Endothelial cell of umbilical vein (primary cell): ENCODE data around the gene MAPK8. TPM values are rescaled to one million over a fixed set of nuclear protein-coding genes. Genes with fewer than 3 reads are reported as not detected.

Source experiments
- BruUV-seq: library from RNA; stranded (reverse); fragments of 400-500 nt; replicated peaks from 2 replicates; lab custom pipeline; 2021; lab: Mats Ljungman, UMichigan
- CTCF ChIA-PET: fragments of 300-600, 350-600 bp; sonication (Branson Sonifier 250); formaldehyde crosslinking; loops from one replicate; lab custom pipeline; 2021; ENCODE audit warnings: antibody characterized with exemption, inconsistent platforms; lab: Charles Lee
- POLR2A ChIA-PET: fragments of 300-600, 350-600 bp; sonication (Branson Sonifier 250); formaldehyde crosslinking; loops from one replicate; lab custom pipeline; 2021; ENCODE audit warnings: antibody characterized with exemption, inconsistent platforms; lab: Charles Lee
- DNase-seq: peaks from one replicate; pipeline ENCODE4 v3.0.0-alpha.2; 2011; ENCODE audit warnings: low read depth, low spot score
- FAIRE-seq: peaks from 2 replicates; lab custom pipeline; 2011; peaks lifted over from hg19 to GRCh38; lab: Jason Lieb, UNC
- H2AFZ ChIP-seq: 2 replicates; pipeline ENCODE4 v1.6.0; 2012; ENCODE audit warnings: low read depth, low read length, control low read depth, inconsistent platforms
- H3K27ac ChIP-seq: 2 replicates; pipeline ENCODE4 v1.5.1; 2011; ENCODE audit warnings: low read depth, mild to moderate bottlenecking, control low read depth, low read length, moderate library complexity; ENCODE audit not compliant: insufficient read depth
- H3K27me3 ChIP-seq, 2 experiments: 2 replicates each; pipeline versions ENCODE4 v1.6.0 to v1.6.1; 2011; ENCODE audit warnings: low read length in 2 of 2, mixed read lengths in 1 of 2; ENCODE audit not compliant: control insufficient read depth in 2 of 2, insufficient read depth in 2 of 2
- H3K36me3 ChIP-seq, 2 experiments: 2 replicates in 1 of 2; 3 replicates in 1 of 2; pipeline ENCODE4 v1.5.1; 2011; ENCODE audit warnings: low read length in 2 of 2, mild to moderate bottlenecking in 1 of 2, moderate library complexity in 1 of 2; ENCODE audit not compliant: control insufficient read depth in 2 of 2, insufficient read depth in 2 of 2; ENCODE audit errors: extremely low read depth in 1 of 2
- H3K4me1 ChIP-seq: 3 replicates; pipeline ENCODE4 v1.5.1; 2011; ENCODE audit warnings: mild to moderate bottlenecking, low read length; ENCODE audit not compliant: control insufficient read depth, insufficient read depth; ENCODE audit errors: extremely low read depth
- H3K4me2 ChIP-seq: 2 replicates; pipeline ENCODE4 v1.6.1; 2011; ENCODE audit warnings: low read length, control low read depth, mixed read lengths; ENCODE audit not compliant: insufficient read depth
- H3K4me3 ChIP-seq, 3 experiments: fragments of 200-600 bp in 1 of 3; sonication (generic), shearing (Covaris generic) in 1 of 3; replicated peaks in 1 of 3; 2 replicates each; pipeline ENCODE4 v1.5.1; 2011 to 2016; ENCODE audit warnings: control low read depth in 3 of 3, low read length in 3 of 3, mild to moderate bottlenecking in 2 of 3, inconsistent platforms in 1 of 3, low read depth in 1 of 3, moderate library complexity in 1 of 3; ENCODE audit not compliant: insufficient read depth in 1 of 3
- H3K79me2 ChIP-seq: 2 replicates; pipeline ENCODE4 v1.6.0; 2012; ENCODE audit warnings: low read length, inconsistent platforms; ENCODE audit not compliant: control insufficient read depth, insufficient read depth
- H3K9ac ChIP-seq: replicated peaks from 2 replicates; pipeline ENCODE3; 2011; ENCODE audit warnings: low read length, control low read depth; ENCODE audit not compliant: insufficient read depth; ENCODE audit errors: extremely low read depth
- H3K9me1 ChIP-seq: replicated peaks from 3 replicates; pipeline ENCODE4 v1.6.0; 2011; ENCODE audit warnings: mild to moderate bottlenecking, low read length; ENCODE audit not compliant: control insufficient read depth, insufficient read depth; ENCODE audit errors: extremely low read depth
- H3K9me3 ChIP-seq: replicated peaks from 2 replicates; pipeline ENCODE4 v1.5.1; 2012; ENCODE audit warnings: low read length, inconsistent platforms; ENCODE audit not compliant: control insufficient read depth, insufficient read depth
- H4K20me1 ChIP-seq: replicated peaks from 2 replicates; pipeline ENCODE3; 2011; ENCODE audit warnings: mild to moderate bottlenecking, low read length; ENCODE audit not compliant: control insufficient read depth, insufficient read depth; ENCODE audit errors: extremely low read depth
- EZH2 ChIP-seq: IDR thresholded peaks from 2 replicates; pipeline ENCODE4 v1.6.1; 2012; ENCODE audit warnings: borderline replicate concordance, low read depth, mild to moderate bottlenecking, moderate library complexity, low read length, inconsistent platforms; ENCODE audit not compliant: severe bottlenecking
- GATA2 ChIP-seq: IDR thresholded peaks from 2 replicates; pipeline ENCODE4 v1.7.0; 2011; ENCODE audit warnings: low read depth, mild to moderate bottlenecking, moderate library complexity, mixed read lengths, low read length; ENCODE audit not compliant: insufficient read length, insufficient read depth
- MYC ChIP-seq: IDR thresholded peaks from one replicate; pipeline ENCODE4 v1.6.1; 2011; ENCODE audit warnings: mild to moderate bottlenecking, low read depth, low read length
- POLR2A ChIP-seq: IDR thresholded peaks from 2 replicates; pipeline ENCODE4 v1.6.1; 2012; ENCODE audit warnings: low read depth, mild to moderate bottlenecking, control low read depth, low read length
- POLR2AphosphoS5 ChIP-seq: IDR thresholded peaks from 2 replicates; pipeline ENCODE4 v1.6.1; 2012; ENCODE audit warnings: low read depth, mild to moderate bottlenecking, control low read depth, low read length, moderate library complexity; ENCODE audit not compliant: insufficient read depth
- dilution Hi-C: fragments of 300-500 bp; cut with MboI; formaldehyde crosslinking; loops from one replicate; pipeline ENCODE4 v1.15.0; 2019; ENCODE audit warnings: low sequenced_read_pairs; ENCODE audit not compliant: extremely low pct_ligation_motif_present
- intact Hi-C: fragments of 100-400 bp; cut with micrococcal nuclease; formaldehyde crosslinking; loops from one replicate; pipeline ENCODE4 v1.10.0; 2022
- polyA plus RNA-seq, 4 experiments: library from polyadenylated mRNA; depleted of rRNA in 3 of 4; stranded (reverse) in 3 of 4; unstranded in 1 of 4; fragments of >200 nt; gene quantifications; 2 replicates each; pipeline versions ENCODE4 v1.2.1 to v1.2.3, GENCODE V29; 2011 to 2012; ENCODE audit warnings: missing spikeins in 1 of 4
- total RNA-seq: library from RNA; stranded (reverse); gene quantifications from 2 replicates; pipeline ENCODE4 v1.2.3, GENCODE V29; 2021
- TF ChIP-seq, protein P1 (sequence below): IDR thresholded peaks from 2 replicates; pipeline ENCODE4 v1.6.1; 2011; ENCODE audit not compliant: insufficient read depth, insufficient read length

The MAPK8 gene
- total and polyA plus RNA-seq, 2 donors (not counting 3 experiments of a cell fraction or from before 2014, with no cell fraction given): 25.3 to 56.2 TPM

- FAIRE-seq (no peak), DNase-seq (no peak)
- Histone ChIP-seq H3K4me3 (no peak overlapping the region), H3K27ac (no peak overlapping the region), H3K36me3 (no peaks in the 10 kb centered on the region), H3K9me1 (no peaks in the 10 kb centered on the region), H3K4me2 (no peak overlapping the region), H2AFZ (no peak overlapping the region), H3K27me3 (no peaks in the 10 kb centered on the region), H3K4me1 (no peaks in the 10 kb centered on the region), H3K9me3 (no peaks in the 10 kb centered on the region), H4K20me1 (peaks cover 14% of the 10 kb centered on the region), H3K79me2 (peaks cover 71% of the 10 kb centered on the region), H3K9ac (no peak overlapping the region)
- ChIA-PET CTCF (interaction anchor here (0.6 to 1.2 kb wide), 2 partner anchors 13 to 43 kb away, joined by 3 to 5 read pairs; no protein-coding TSS in a partner anchor), POLR2A (interaction anchor here (0.6 kb wide), 1 partner anchor 60 kb away, joined by 3 read pairs; no protein-coding TSS in a partner anchor)
- intact Hi-C loops: no loop called here
- TF ChIP-seq POLR2AphosphoS5 (no peak), MYC (no peak), POLR2A (no peak), EZH2 (no peak)
- BruUV-seq: no TSS peak
- dilution Hi-C loops: no loop called here
Measured at GRCh38 chr10:48322017-48322416, 15.5 kb downstream of the MAPK8 start.

DNA sequence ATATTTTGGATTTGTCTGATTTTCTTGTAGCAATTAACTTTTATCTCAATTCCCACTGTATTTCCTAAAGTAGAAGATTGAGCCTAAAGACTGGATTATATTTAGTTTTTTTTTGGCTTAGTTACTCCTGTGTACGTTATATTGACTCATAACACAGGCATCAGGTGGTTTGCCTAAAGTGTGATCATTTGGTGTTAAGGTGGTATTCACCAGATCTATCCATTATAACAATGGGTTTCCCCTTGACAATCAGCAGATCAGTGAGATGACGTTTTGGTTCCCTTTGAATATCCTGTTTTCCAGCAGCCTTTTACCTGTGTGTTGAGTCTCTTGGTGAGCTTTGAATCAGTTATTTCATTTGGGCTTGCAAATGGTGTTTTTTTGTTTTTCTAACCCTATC, 18.1 kb downstream of the MAPK8 start:
- no peak for TF ChIP-seq GATA2
- TF ChIP-seq, protein P1, sequence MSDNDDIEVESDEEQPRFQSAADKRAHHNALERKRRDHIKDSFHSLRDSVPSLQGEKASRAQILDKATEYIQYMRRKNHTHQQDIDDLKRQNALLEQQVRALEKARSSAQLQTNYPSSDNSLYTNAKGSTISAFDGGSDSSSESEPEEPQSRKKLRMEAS: no peak
- TF ChIP-seq POLR2A: no peak
- TF ChIP-seq POLR2AphosphoS5: no peak
- H3K36me3 ChIP-seq: no peaks in the 10 kb centered on the region
- intact Hi-C loops (no loop called here), dilution Hi-C loops (no loop called here)
- no peak overlapping the region for H3K4me3 ChIP-seq
- no peak overlapping the region for H2AFZ ChIP-seq
- H3K27ac ChIP-seq: no peak overlapping the region
- peaks cover 14% of the 10 kb centered on the region for H4K20me1 ChIP-seq
- peaks cover 65% of the 10 kb centered on the region for H3K79me2 ChIP-seq
- ChIA-PET POLR2A (no interaction called here), CTCF (no interaction called here)
- H3K9me3 ChIP-seq: no peaks in the 10 kb centered on the region
- H3K4me1 ChIP-seq: no peaks in the 10 kb centered on the region
- FAIRE-seq: no peak
- no peak overlapping the region for H3K4me2 ChIP-seq
- H3K9ac ChIP-seq: no peak overlapping the region
- no peaks in the 10 kb centered on the region for H3K9me1 ChIP-seq
- DNase-seq: no peak
- BruUV-seq: no TSS peak
- H3K27me3 ChIP-seq: no peaks in the 10 kb centered on the region
